MM.1S (cell line): Measurements from ENCODE around the gene RGS16.

Source experiments
- DNase-seq: peaks from one replicate; pipeline ENCODE4 v3.0.0-alpha.2; 2015
- H2AFZ ChIP-seq: fragments of 300-600 bp; sonication (generic); 2 replicates; pipeline ENCODE4 v1.6.0; 2016; ENCODE audit warnings: antibody characterized with exemption, low read length
- H3F3A ChIP-seq: fragments of 300-600 bp; sonication (generic); 2 replicates; pipeline ENCODE4 v1.6.1; 2016; ENCODE audit warnings: mild to moderate bottlenecking, antibody characterized with exemption, low read length, moderate library complexity, mixed read lengths; ENCODE audit not compliant: insufficient read depth
- H3K27ac ChIP-seq: fragments of 300-600 bp; sonication (generic); 2 replicates; pipeline ENCODE4 v1.5.1; 2016; ENCODE audit warnings: mild to moderate bottlenecking, low read length
- H3K27me3 ChIP-seq: fragments of 300-600 bp; sonication (generic); replicated peaks from 2 replicates; pipeline ENCODE4 v1.6.0; 2016; ENCODE audit warnings: low read length; ENCODE audit not compliant: insufficient read depth
- H3K36me3 ChIP-seq: fragments of 300-600 bp; sonication (generic); replicated peaks from 2 replicates; pipeline ENCODE4 v1.6.1; 2016; ENCODE audit warnings: mild to moderate bottlenecking, low read length, mixed read lengths; ENCODE audit not compliant: insufficient read depth
- H3K4me1 ChIP-seq: fragments of 300-600 bp; sonication (generic); 2 replicates; pipeline ENCODE4 v1.6.1; 2016; ENCODE audit warnings: low read length, mixed read lengths
- H3K4me2 ChIP-seq: fragments of 300-600 bp; sonication (generic); 2 replicates; pipeline ENCODE4 v1.6.0; 2016; ENCODE audit warnings: low read depth, low read length
- H3K4me3 ChIP-seq: fragments of 300-600 bp; sonication (generic); 2 replicates; pipeline ENCODE4 v1.5.1; 2016; ENCODE audit warnings: low read length, mixed read lengths
- H3K79me2 ChIP-seq: fragments of 300-600 bp; sonication (generic); 2 replicates; pipeline ENCODE4 v1.6.1; 2016; ENCODE audit warnings: mixed run types, low read length, mixed read lengths
- H3K9ac ChIP-seq: fragments of 300-600 bp; sonication (generic); 2 replicates; pipeline ENCODE4 v1.6.1; 2016; ENCODE audit warnings: low read length, mixed read lengths
- H3K9me2 ChIP-seq: fragments of 300-600 bp; sonication (generic); replicated peaks from 2 replicates; pipeline ENCODE4 v1.6.1; 2016; ENCODE audit warnings: mild to moderate bottlenecking, low read length, mixed read lengths; ENCODE audit not compliant: insufficient read depth
- H3K9me3 ChIP-seq: fragments of 300-600 bp; sonication (generic); replicated peaks from 2 replicates; pipeline ENCODE4 v1.6.1; 2016; ENCODE audit warnings: mild to moderate bottlenecking, low read length, mixed read lengths; ENCODE audit not compliant: insufficient read depth
- H4K20me1 ChIP-seq: fragments of 300-600 bp; sonication (generic); 2 replicates; pipeline ENCODE4 v1.6.1; 2016; ENCODE audit warnings: mild to moderate bottlenecking, low read length, moderate library complexity, mixed read lengths; ENCODE audit not compliant: insufficient read depth
- EZH2 ChIP-seq: fragments of 300-600 bp; sonication (generic); optimal IDR thresholded peaks from 2 replicates; pipeline ENCODE3; 2017; ENCODE audit warnings: low read depth, mild to moderate bottlenecking, antibody characterized with exemption, low read length, mixed read lengths
- EZH2phosphoT487 ChIP-seq: fragments of 300-600 bp; sonication (generic); IDR thresholded peaks from 2 replicates; pipeline ENCODE4 v1.6.1; 2018; ENCODE audit warnings: antibody characterized with exemption, low read length
- TF ChIP-seq, protein P1 (sequence below): fragments of 300-600 bp; sonication (generic); IDR thresholded peaks from 2 replicates; pipeline ENCODE4 v1.5.1; 2016; ENCODE audit warnings: antibody characterized with exemption, low read length, mixed read lengths

The RGS16 gene

DNA sequence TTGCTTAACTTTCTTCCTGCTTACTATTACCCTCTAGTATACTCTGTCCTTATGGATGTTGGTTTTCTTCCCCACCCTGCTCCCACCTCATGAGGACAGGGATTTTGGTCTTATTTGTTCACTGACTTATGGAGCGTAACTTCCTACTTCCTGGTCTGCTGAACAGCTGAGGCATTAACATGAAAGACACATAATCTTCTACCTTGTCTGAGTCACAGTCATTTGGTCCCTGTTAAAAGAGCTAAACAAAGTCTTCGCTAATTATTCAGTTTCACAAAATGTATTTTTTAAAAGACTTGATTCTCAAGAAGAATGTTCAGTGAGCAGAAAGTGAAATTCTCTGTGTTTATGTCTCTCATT is 33.6 kb downstream of the RGS16 start:
- Histone ChIP-seq H2AFZ (no peak overlapping the region), H4K20me1 (no peaks in the 10 kb centered on the region), H3K79me2 (no peaks in the 10 kb centered on the region), H3K4me2 (no peak overlapping the region), H3K4me3 (no peak overlapping the region), H3K9me3 (no peaks in the 10 kb centered on the region), H3K4me1 (no peaks in the 10 kb centered on the region), H3K27me3 (no peaks in the 10 kb centered on the region), H3K27ac (no peak overlapping the region), H3F3A (no peaks in the 10 kb centered on the region), H3K36me3 (no peaks in the 10 kb centered on the region), H3K9me2 (no peaks in the 10 kb centered on the region), H3K9ac (no peak overlapping the region)
- no peak for DNase-seq
- TF ChIP-seq, protein P1, sequence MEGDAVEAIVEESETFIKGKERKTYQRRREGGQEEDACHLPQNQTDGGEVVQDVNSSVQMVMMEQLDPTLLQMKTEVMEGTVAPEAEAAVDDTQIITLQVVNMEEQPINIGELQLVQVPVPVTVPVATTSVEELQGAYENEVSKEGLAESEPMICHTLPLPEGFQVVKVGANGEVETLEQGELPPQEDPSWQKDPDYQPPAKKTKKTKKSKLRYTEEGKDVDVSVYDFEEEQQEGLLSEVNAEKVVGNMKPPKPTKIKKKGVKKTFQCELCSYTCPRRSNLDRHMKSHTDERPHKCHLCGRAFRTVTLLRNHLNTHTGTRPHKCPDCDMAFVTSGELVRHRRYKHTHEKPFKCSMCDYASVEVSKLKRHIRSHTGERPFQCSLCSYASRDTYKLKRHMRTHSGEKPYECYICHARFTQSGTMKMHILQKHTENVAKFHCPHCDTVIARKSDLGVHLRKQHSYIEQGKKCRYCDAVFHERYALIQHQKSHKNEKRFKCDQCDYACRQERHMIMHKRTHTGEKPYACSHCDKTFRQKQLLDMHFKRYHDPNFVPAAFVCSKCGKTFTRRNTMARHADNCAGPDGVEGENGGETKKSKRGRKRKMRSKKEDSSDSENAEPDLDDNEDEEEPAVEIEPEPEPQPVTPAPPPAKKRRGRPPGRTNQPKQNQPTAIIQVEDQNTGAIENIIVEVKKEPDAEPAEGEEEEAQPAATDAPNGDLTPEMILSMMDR, result no peak
- TF ChIP-seq EZH2phosphoT487, result no peak
- no peak for TF ChIP-seq EZH2

DNA sequence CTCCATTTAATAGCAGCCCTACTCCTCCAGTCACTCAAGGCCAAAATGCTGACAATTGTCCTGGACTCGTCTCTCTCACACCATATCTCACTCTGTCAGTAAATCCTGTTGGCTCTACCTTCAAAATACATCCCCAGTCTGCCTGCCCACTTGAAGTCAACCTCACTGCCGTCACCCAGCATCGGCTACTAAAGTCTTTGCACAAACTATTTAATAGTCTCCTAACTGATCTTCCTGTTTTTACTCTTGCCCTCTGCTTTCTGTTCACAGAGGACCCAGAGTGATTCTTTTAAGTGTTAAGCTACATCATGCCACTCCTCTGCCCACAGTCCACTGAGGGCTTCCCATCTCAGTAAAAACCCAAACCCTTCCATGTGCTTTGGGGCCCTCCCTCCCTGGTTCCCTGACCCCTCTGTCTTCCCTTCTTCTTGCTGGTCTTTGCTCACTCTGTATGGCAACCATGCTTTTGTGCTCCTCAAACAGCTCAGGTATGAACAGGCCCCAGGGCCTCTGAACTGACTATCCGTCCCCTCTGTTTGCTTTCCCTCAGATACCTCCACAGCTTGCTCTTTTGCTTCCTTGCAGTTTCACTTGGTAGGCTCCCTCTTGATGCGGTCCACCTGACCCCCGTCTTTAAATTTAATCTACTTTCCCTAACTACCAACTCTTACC is 34.1 kb downstream of the RGS16 start:
- H3K27me3 ChIP-seq, result no peaks in the 10 kb centered on the region
- no peak overlapping the region for H3K27ac ChIP-seq
- no peak overlapping the region for H3K9ac ChIP-seq

DNA sequence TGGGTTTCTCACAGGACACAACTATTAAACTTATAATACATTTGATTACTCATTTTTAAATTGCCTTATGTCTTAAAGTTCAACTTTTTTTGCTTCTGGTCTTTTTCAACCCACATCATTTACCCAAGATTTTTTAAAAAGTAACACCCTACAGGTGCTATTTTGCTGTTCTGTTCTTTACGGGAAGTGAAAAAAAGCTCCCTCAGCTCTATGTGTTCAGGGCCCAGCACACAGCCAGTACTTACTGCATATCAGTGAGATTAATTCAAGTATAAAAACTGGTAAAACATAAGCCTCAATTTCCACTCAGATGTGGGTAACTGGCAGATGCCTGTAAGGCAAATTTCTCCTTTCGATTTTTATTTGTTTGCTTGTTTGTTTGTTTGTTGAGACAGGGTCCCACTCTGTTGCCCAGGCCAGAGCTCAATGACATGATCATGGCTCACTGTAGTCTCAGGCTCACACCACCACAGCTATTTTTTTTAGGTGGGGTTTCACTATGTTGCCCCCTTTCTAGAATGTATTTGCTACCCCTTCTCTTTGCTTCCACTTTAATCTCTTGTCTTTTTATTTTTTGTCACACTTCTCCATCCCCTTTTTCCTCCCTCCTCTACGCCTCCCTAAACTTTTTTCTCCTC is 35.4 kb downstream of the RGS16 start:
- Histone ChIP-seq H3K9ac (no peak overlapping the region), H3K4me1 (no peaks in the 10 kb centered on the region), H3K9me2 (no peaks in the 10 kb centered on the region), H4K20me1 (no peaks in the 10 kb centered on the region), H3K36me3 (no peaks in the 10 kb centered on the region), H3K9me3 (no peaks in the 10 kb centered on the region), H3F3A (no peaks in the 10 kb centered on the region), H3K27me3 (no peaks in the 10 kb centered on the region), H2AFZ (no peak overlapping the region), H3K4me2 (no peak overlapping the region), H3K4me3 (no peak overlapping the region), H3K79me2 (no peaks in the 10 kb centered on the region), H3K27ac (no peak overlapping the region)
- DNase-seq, result no peak
- TF ChIP-seq EZH2phosphoT487 (no peak), EZH2 (no peak)
- TF ChIP-seq, protein P1, result no peak

More for the DNA sequence above, 34.1 kb downstream of the RGS16 start:
- no peaks in the 10 kb centered on the region for H3K4me1 ChIP-seq
- no peak for TF ChIP-seq EZH2
- TF ChIP-seq, protein P1, result no peak
- no peak for TF ChIP-seq EZH2phosphoT487
- no peaks in the 10 kb centered on the region for H4K20me1 ChIP-seq
- no peak for DNase-seq
- no peaks in the 10 kb centered on the region for H3F3A ChIP-seq
- no peak overlapping the region for H3K4me2 ChIP-seq
- H3K9me3 ChIP-seq, result no peaks in the 10 kb centered on the region
- no peaks in the 10 kb centered on the region for H3K79me2 ChIP-seq
- H3K36me3 ChIP-seq, result no peaks in the 10 kb centered on the region
- H2AFZ ChIP-seq, result no peak overlapping the region
- H3K4me3 ChIP-seq, result no peak overlapping the region
- H3K9me2 ChIP-seq, result no peaks in the 10 kb centered on the region
